Body of pancreas (tissue), 4 donors: Measurements from ENCODE around the gene ARAF.

Experiments
- POLR2A ChIP-seq, 3 donors: fragments of 450-650 bp; IDR thresholded peaks; one replicate each; pipeline ENCODE4 v1.6.1; 2016; ENCODE audit warnings: antibody characterized with exemption in 3 of 3, mild to moderate bottlenecking in 2 of 3
- TF ChIP-seq, protein P1 (sequence below), 7 experiments: fragments of 450-650 bp in 4 of 7; fragments of 200-600 bp in 3 of 7; sonication (generic) in 3 of 7; IDR thresholded peaks; one replicate each; pipeline ENCODE4 v1.5.1; 2016 to 2019; ENCODE audit warnings: antibody characterized with exemption in 7 of 7

- TF ChIP-seq, protein P1, sequence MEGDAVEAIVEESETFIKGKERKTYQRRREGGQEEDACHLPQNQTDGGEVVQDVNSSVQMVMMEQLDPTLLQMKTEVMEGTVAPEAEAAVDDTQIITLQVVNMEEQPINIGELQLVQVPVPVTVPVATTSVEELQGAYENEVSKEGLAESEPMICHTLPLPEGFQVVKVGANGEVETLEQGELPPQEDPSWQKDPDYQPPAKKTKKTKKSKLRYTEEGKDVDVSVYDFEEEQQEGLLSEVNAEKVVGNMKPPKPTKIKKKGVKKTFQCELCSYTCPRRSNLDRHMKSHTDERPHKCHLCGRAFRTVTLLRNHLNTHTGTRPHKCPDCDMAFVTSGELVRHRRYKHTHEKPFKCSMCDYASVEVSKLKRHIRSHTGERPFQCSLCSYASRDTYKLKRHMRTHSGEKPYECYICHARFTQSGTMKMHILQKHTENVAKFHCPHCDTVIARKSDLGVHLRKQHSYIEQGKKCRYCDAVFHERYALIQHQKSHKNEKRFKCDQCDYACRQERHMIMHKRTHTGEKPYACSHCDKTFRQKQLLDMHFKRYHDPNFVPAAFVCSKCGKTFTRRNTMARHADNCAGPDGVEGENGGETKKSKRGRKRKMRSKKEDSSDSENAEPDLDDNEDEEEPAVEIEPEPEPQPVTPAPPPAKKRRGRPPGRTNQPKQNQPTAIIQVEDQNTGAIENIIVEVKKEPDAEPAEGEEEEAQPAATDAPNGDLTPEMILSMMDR (IDR thresholded peaks at IDR 0.05) = no peak
- TF ChIP-seq POLR2A (IDR thresholded peaks at IDR 0.05) = no peak
Observed at GRCh38 chrX:47612418-47612817, 51.4 kb downstream of the ARAF start.
